Measurements from ENCODE around the gene KCNB1. TPM values are rescaled to one million over a fixed set of nuclear protein-coding genes. Genes with fewer than 3 reads are reported as not detected.

The KCNB1 gene
- total and polyA plus RNA-seq, 2 experiments from 2014 or later, result 0.06 to 0.10 TPM

DNA sequence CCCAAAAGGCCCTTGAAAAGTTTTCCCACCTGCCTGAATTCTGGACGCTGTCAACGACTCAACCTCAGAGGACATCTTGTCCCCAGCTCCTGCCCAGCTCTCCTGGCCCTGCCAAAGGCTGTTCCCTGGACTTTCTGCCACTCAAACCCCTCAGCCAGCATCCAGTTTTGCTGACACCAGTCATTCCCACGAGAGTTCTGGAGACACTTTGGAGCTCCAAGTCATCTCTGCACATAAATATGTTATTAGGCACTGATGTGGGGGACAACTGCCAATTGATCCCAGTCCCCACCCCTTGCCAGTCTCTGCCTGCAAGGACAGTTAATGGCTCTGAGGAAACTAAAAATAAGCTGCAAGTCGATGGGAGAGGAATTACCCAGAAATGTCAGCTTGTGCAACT is 38.9 kb upstream of the KCNB1 start:
- no peaks in the 10 kb centered on the region for H3K4me1 ChIP-seq (ENCODE audit: low read depth)
- no peak overlapping the region for H3K4me3 ChIP-seq
- TF ChIP-seq, protein P1, sequence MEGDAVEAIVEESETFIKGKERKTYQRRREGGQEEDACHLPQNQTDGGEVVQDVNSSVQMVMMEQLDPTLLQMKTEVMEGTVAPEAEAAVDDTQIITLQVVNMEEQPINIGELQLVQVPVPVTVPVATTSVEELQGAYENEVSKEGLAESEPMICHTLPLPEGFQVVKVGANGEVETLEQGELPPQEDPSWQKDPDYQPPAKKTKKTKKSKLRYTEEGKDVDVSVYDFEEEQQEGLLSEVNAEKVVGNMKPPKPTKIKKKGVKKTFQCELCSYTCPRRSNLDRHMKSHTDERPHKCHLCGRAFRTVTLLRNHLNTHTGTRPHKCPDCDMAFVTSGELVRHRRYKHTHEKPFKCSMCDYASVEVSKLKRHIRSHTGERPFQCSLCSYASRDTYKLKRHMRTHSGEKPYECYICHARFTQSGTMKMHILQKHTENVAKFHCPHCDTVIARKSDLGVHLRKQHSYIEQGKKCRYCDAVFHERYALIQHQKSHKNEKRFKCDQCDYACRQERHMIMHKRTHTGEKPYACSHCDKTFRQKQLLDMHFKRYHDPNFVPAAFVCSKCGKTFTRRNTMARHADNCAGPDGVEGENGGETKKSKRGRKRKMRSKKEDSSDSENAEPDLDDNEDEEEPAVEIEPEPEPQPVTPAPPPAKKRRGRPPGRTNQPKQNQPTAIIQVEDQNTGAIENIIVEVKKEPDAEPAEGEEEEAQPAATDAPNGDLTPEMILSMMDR (IDR thresholded peaks at IDR 0.05; ENCODE audit: low read depth, low read length), result no peak
- no peak overlapping the region for H3K27ac ChIP-seq
- no peak for DNase-seq (ENCODE audit: low read depth in 1 of 2, low spot score in 1 of 2)
- H3K36me3 ChIP-seq, result no peaks in the 10 kb centered on the region
- H3K27me3 ChIP-seq, result no peaks in the 10 kb centered on the region
- H3K9me3 ChIP-seq (ENCODE audit: low read depth), result no peaks in the 10 kb centered on the region

DNA sequence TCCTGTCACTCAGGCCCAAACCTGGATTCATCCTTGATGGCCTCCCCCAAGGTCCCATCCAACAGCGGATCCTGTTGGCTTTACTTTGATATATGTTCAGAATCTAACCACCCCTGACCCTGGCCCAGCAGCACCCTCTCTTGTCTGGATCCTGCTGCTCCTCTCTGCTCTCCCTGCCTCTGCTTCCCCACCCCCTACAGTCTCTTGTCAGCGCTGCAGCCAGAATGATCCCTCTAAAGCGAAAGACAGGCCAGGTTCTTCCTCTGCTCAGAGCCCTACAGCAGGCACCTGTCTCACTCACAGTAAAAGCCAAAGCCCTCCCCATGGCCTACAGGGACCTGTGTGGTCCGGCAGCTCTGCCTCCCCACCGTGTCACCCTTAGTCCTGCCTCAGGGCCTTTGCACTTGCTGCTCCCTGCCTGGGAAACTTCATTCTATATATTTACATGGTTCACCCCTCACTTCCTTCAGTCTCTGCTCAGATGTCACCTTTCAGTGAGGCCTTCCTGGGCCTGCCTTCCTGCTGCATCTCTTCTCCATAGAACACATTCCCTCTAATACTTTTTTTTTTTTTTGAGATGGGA is 37.4 kb upstream of the KCNB1 start:
- no peaks in the 10 kb centered on the region for H3K9me3 ChIP-seq (ENCODE audit: low read depth)
- DNase-seq (ENCODE audit: low read depth in 1 of 2, low spot score in 1 of 2), result no peak
- H3K36me3 ChIP-seq, result no peaks in the 10 kb centered on the region
- H3K27me3 ChIP-seq, result no peaks in the 10 kb centered on the region
- TF ChIP-seq, protein P1 (IDR thresholded peaks at IDR 0.05; ENCODE audit: low read depth, low read length), result no peak
- H3K27ac ChIP-seq, result no peak overlapping the region
- no peaks in the 10 kb centered on the region for H3K4me1 ChIP-seq (ENCODE audit: low read depth)
- no peak overlapping the region for H3K4me3 ChIP-seq

DNA sequence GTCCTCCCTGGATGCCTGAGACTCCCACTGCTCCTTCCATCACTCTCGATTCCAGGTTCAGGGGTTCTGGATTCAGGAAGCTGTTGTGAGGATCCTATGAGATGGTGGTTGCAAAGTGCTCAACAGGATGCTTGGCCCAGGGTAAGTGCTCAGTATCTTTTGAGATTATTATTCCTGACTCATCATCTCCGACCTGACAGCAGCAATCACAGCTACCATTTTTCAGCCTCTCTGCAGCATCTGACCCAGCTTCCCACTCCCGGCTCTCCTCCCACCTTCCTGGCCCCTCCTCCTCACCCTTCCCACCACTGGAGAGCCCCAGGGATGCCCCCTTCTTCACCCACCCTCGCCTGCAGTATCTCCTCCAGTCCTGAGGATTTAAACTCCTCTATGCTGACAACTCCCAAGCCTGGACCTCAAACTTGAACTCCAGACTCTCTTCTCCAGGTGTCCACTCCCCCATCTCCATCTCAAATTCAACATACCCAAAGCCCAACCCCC is 36.8 kb upstream of the KCNB1 start:
- TF ChIP-seq, protein P1 (IDR thresholded peaks at IDR 0.05; ENCODE audit: low read depth, low read length), result no peak
- H3K27ac ChIP-seq, result no peak overlapping the region
- no peaks in the 10 kb centered on the region for H3K27me3 ChIP-seq
- H3K4me1 ChIP-seq (ENCODE audit: low read depth), result no peaks in the 10 kb centered on the region
- no peak for DNase-seq (ENCODE audit: low read depth in 1 of 2, low spot score in 1 of 2)
- no peaks in the 10 kb centered on the region for H3K36me3 ChIP-seq
- no peaks in the 10 kb centered on the region for H3K9me3 ChIP-seq (ENCODE audit: low read depth)
- H3K4me3 ChIP-seq, result no peak overlapping the region

DNA sequence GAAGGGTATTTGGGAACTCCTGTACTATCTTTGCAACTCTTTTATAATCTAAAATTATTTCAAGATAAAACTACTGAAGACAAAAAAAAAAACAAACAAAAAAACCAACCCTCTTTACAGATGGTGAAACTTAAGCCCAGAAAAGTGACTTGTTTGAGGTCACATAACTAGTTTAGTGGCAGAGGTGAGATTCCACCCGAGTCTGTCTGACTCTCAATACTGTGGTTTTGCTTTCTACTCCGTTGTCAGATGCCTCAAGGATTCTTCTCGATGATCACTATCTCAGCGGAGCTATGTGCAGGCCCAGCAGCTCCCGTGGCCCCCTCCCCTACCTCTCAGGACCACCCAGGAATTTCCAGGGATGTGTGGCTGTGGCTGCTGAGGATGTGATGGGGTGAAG is 36.1 kb upstream of the KCNB1 start:
- no peaks in the 10 kb centered on the region for H3K36me3 ChIP-seq
- no peaks in the 10 kb centered on the region for H3K27me3 ChIP-seq
- TF ChIP-seq, protein P1 (IDR thresholded peaks at IDR 0.05; ENCODE audit: low read depth, low read length), result no peak
- DNase-seq (ENCODE audit: low read depth in 1 of 2, low spot score in 1 of 2), result no peak
- no peak overlapping the region for H3K4me3 ChIP-seq
- H3K4me1 ChIP-seq (ENCODE audit: low read depth), result no peaks in the 10 kb centered on the region
- H3K9me3 ChIP-seq (ENCODE audit: low read depth), result no peaks in the 10 kb centered on the region
- no peak overlapping the region for H3K27ac ChIP-seq

DNA sequence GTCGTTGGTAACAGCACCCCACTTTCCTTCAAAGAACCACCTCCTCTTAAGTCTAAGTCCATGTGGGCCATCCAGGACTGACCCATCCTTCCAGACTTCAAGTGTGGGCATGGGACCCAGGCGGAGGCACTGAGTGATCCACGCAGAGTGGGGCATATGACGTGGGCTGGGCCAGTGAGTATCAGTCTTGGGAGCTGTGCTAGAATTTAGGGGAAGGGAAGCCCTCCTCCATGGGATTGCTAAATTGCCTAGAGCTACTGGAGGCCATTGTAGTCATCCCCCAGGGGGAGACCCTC is 35.3 kb upstream of the KCNB1 start:
- TF ChIP-seq, protein P1 (IDR thresholded peaks at IDR 0.05; ENCODE audit: low read depth, low read length), result no peak
- no peaks in the 10 kb centered on the region for H3K36me3 ChIP-seq
- DNase-seq (ENCODE audit: low read depth in 1 of 2, low spot score in 1 of 2), result no peak
- no peaks in the 10 kb centered on the region for H3K4me1 ChIP-seq (ENCODE audit: low read depth)
- H3K27ac ChIP-seq, result no peak overlapping the region
- no peak overlapping the region for H3K4me3 ChIP-seq
- H3K9me3 ChIP-seq (ENCODE audit: low read depth), result no peaks in the 10 kb centered on the region
- H3K27me3 ChIP-seq, result no peaks in the 10 kb centered on the region

All from cardiac muscle cell (in vitro differentiated cells and primary cell).